Neutrophil (primary cell): Measurements from ENCODE around the gene NAV3.

Source experiments
- H3K27ac ChIP-seq: fragments of 200-600 bp; sonication (generic); 2 replicates; pipeline ENCODE4 v1.5.1; 2016; ENCODE audit warnings: mild to moderate bottlenecking, moderate library complexity
- H3K27me3 ChIP-seq: fragments of 200-600 bp; sonication (generic); 2 replicates; pipeline ENCODE4 v1.6.0; 2016; ENCODE audit warnings: mild to moderate bottlenecking
- H3K36me3 ChIP-seq: fragments of 200-600 bp; sonication (generic); 2 replicates; pipeline ENCODE4 v1.5.1; 2017
- H3K4me1 ChIP-seq, 2 experiments: fragments of 200-600 bp in 1 of 2; sonication (generic) in 1 of 2; 1 replicate in 1 of 2; 2 replicates in 1 of 2; pipeline versions ENCODE4 v1.5.1 to v1.6.1; 2013 to 2016; ENCODE audit warnings: low read depth in 1 of 2, low read length in 1 of 2, mild to moderate bottlenecking in 1 of 2, moderate library complexity in 1 of 2; ENCODE audit not compliant: control insufficient read depth in 1 of 2, insufficient read depth in 1 of 2
- H3K4me3 ChIP-seq, 2 experiments: fragments of 200-600 bp in 1 of 2; sonication (generic) in 1 of 2; 1 replicate in 1 of 2; 2 replicates in 1 of 2; pipeline ENCODE4 v1.5.1; 2013 to 2016; ENCODE audit warnings: low read depth in 1 of 2, low read length in 1 of 2, mild to moderate bottlenecking in 1 of 2, moderate library complexity in 1 of 2
- H3K9me3 ChIP-seq: fragments of 200-600 bp; sonication (generic); 2 replicates; pipeline ENCODE4 v1.5.1; 2016
- TF ChIP-seq, protein P1 (sequence below): fragments of 200-600 bp; sonication (generic); IDR thresholded peaks from 2 replicates; pipeline ENCODE4 v1.5.1; 2016; ENCODE audit warnings: antibody characterized with exemption

The NAV3 gene

DNA sequence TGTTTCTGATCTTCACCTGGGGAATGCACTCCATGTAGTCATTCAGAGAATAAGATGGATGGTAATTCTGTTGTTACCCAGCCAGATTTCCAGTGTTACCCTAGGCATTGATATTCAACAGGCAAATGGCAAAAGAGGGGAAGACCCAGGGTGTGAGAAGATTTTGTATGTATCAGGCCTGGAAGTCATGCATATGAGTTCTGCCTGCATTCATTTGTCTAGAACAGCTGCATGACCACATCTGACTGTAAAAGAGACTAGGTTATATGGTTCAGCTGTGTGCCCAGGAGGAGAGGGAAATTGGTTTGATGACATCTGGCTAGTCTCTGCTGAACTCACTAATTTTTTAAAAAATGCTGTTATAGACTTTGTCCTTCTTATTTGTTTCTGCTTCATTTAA is 224.9 kb downstream of the NAV3 start:
- no peaks in the 10 kb centered on the region for H3K27me3 ChIP-seq
- no peak overlapping the region for H3K27ac ChIP-seq
- H3K9me3 ChIP-seq, result no peaks in the 10 kb centered on the region
- H3K4me1 ChIP-seq, result no peaks in the 10 kb centered on the region
- H3K36me3 ChIP-seq, result no peaks in the 10 kb centered on the region
- no peak overlapping the region for H3K4me3 ChIP-seq
- TF ChIP-seq, protein P1, sequence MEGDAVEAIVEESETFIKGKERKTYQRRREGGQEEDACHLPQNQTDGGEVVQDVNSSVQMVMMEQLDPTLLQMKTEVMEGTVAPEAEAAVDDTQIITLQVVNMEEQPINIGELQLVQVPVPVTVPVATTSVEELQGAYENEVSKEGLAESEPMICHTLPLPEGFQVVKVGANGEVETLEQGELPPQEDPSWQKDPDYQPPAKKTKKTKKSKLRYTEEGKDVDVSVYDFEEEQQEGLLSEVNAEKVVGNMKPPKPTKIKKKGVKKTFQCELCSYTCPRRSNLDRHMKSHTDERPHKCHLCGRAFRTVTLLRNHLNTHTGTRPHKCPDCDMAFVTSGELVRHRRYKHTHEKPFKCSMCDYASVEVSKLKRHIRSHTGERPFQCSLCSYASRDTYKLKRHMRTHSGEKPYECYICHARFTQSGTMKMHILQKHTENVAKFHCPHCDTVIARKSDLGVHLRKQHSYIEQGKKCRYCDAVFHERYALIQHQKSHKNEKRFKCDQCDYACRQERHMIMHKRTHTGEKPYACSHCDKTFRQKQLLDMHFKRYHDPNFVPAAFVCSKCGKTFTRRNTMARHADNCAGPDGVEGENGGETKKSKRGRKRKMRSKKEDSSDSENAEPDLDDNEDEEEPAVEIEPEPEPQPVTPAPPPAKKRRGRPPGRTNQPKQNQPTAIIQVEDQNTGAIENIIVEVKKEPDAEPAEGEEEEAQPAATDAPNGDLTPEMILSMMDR, result no peak

DNA sequence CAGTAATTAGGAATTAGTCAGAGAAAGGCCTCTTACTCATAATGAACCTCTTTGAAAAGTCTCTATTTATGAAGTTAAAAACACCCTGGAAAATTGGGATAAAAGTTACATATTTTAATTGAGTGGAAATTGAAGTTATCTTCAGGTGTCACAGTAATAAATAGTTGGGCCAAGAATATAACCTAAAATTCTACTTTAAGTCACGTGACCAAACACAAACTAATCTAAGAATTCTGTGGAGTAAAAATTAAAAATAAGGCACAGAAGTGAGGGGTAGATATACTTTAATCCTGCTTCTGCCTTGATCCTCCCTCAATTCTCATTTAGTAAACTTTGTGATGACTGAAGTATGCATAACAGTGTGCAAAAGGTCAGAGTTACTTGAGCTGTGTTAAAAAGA is 226.4 kb downstream of the NAV3 start:
- no peak overlapping the region for H3K4me3 ChIP-seq
- H3K27me3 ChIP-seq, result no peaks in the 10 kb centered on the region
- no peak overlapping the region for H3K27ac ChIP-seq
- no peaks in the 10 kb centered on the region for H3K36me3 ChIP-seq
- H3K4me1 ChIP-seq, result no peaks in the 10 kb centered on the region
- H3K9me3 ChIP-seq, result no peaks in the 10 kb centered on the region
- TF ChIP-seq, protein P1, result no peak

DNA sequence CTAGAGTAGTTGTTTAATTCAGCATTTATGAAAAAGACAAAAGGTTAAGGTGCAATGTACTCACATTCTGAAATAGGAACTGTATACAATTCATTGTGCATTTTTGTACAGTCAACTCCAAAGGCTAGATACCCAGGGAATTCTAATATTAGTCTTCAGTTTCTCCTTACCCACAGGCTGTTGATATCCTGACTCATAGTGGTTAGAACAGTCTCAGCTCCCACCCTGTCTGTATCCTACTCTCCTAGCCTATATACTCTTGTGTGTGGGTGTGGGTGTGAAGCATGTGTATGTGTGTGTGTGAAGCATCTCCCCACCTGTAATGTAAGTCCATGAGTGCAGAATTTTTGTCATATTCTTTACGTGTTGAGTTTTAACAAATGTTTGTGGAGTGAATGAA is 229.5 kb downstream of the NAV3 start:
- no peaks in the 10 kb centered on the region for H3K36me3 ChIP-seq
- no peaks in the 10 kb centered on the region for H3K27me3 ChIP-seq
- no peak overlapping the region for H3K27ac ChIP-seq
- TF ChIP-seq, protein P1, result no peak
- no peaks in the 10 kb centered on the region for H3K9me3 ChIP-seq
- H3K4me3 ChIP-seq, result no peak overlapping the region
- no peaks in the 10 kb centered on the region for H3K4me1 ChIP-seq

DNA sequence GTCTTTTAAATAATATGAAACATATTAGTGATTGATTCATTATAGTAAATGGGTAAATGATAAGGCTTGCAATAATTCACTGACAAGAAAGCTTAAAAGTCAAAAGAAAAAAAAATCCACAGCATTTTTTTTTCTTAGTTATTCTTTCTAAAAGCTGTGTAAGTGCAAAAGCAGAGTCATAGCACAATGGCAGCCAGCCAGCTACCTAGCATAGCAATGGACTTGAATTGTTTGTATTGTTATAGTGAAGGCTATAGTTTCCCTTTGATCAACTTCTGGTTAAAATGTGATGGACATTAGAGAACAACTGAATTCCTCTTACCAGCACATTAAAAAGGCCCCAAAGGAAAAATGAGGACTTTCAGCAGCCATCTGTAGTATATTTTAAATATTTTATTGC is 232.1 kb downstream of the NAV3 start:
- H3K9me3 ChIP-seq, result no peaks in the 10 kb centered on the region
- H3K4me3 ChIP-seq, result no peak overlapping the region
- H3K36me3 ChIP-seq, result no peaks in the 10 kb centered on the region
- TF ChIP-seq, protein P1, result no peak
- no peak overlapping the region for H3K27ac ChIP-seq
- H3K27me3 ChIP-seq, result no peaks in the 10 kb centered on the region
- no peaks in the 10 kb centered on the region for H3K4me1 ChIP-seq

DNA sequence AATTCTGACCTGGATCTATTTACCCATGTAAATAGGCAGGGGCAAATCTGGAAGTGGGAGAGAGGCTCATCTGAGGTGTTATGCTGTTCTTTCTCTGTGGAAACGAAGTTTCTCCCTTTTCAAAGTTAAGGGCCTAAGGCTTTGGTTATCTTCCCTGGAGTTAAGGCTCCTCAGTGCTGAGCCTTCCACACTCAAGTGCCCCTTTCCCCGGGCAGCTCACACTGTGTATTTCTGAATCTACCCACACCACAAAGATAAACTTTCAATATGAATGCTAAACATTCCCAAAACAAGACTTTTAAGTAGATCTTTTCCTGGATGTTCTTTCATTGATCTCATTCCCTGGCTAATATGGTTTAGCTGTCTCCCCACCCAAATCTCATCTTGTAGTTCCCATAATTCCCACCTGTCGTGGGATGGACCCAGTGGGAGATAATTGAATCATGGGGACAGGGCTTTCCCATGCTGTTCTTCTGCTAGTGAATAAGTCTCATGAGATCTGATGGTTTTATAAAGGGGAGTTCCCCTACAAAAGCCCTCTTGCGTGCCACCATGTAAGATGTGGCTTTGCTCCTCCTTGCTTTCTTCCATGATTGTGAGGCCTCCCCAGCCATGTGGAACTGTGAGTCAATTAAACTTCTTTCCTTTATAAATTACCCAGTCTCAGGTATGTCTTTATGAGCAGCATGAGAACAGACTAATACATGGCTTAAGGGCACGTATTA is 251.1 kb downstream of the NAV3 start:
- no peak overlapping the region for H3K27ac ChIP-seq
- TF ChIP-seq, protein P1, result no peak
- H3K9me3 ChIP-seq, result no peaks in the 10 kb centered on the region
- no peaks in the 10 kb centered on the region for H3K36me3 ChIP-seq
- H3K4me3 ChIP-seq, result no peak overlapping the region
- H3K4me1 ChIP-seq, result no peaks in the 10 kb centered on the region
- no peaks in the 10 kb centered on the region for H3K27me3 ChIP-seq
